Measurements from ENCODE around the gene CDH16. TPM values are rescaled to one million over a fixed set of nuclear protein-coding genes. Genes with fewer than 3 reads are reported as not detected.

Gene CDH16
- polyA plus RNA-seq, 1 donor, result 7.9 TPM

DNA sequence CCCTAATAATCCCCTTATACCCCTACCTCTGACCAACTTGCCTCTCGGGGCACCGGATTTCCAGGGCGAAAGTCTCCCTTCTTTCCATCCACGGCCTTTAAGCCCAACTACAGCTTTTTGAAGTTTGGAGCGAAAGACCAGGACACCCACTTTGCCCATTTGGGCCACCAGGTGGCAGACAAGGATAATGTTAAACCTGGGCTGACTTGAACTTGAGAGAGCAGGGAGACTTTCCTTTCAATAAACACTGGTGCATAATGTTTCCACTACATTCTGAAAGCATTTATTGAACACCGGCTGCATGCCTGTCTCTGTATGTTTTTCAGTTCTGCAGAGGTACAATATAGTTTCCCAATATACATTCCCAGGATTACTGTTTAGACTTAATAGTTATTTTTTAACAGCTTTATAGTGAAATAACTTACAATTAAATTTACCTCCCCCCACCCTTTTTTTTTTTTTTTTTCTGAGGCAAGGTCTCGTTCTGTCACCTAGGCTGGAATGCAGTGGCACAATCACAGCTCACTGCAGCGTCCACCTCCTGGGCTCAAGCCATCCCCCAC is 35.5 kb upstream of the CDH16 start:
- Histone ChIP-seq H3K27ac (ENCODE audit: low read length) (peak overlapping the region; percentile 88), H3K9me3 (ENCODE audit: control insufficient read depth, low read depth, low read length) (no peaks in the 10 kb centered on the region), H3K36me3 (ENCODE audit: control insufficient read depth, insufficient read depth, low read length) (no peaks in the 10 kb centered on the region), H3K4me1 (ENCODE audit: control insufficient read depth, insufficient read depth, low read length) (peaks cover 45% of the 10 kb centered on the region), H3K27me3 (ENCODE audit: control insufficient read depth, insufficient read depth, low read length) (peaks cover 10% of the 10 kb centered on the region), H3K4me3 (ENCODE audit: low read length) (no peak overlapping the region)
- WGBS (ENCODE audit: insufficient coverage, low lambda C conversion rate), result no CpG with 5 or more reads among the region's 8 CpGs
- DNase-seq, result peak; percentile 76 to 82

DNA sequence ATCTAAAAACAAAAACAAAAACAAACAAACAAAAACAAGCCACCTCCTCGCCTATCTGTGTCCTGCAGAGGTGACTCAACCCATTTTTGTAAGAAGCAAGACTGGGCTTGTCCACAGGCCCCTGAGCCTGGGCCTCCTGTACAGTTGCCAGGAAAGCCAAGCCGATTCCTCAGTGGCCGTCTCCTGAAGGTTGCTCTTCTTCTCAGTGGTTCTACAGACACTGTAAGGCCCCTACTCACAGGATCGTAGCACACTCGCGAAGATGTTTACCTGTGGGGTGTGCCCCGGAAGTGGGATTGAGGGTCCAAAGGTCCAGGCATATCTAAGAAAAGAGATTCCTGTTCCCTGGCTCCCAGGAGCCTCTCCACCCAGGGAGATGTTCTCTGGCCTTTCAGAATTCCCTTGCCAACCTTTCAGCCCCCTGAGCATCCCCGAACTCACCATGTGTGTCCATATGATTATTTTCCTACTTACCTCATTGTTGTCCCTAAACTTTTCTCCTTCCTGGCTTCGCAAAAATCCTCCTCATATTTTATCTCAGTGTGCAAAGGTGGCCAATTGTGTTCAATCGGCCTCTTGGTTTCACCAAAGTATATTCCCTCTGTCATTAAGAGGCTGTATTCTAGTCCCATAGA is 34.9 kb upstream of the CDH16 start:
- WGBS (ENCODE audit: insufficient coverage, low lambda C conversion rate), result 20% methylated on average over 4 of the region's 10 CpGs
- H3K4me1 ChIP-seq (ENCODE audit: control insufficient read depth, insufficient read depth, low read length), result peaks cover 51% of the 10 kb centered on the region

DNA sequence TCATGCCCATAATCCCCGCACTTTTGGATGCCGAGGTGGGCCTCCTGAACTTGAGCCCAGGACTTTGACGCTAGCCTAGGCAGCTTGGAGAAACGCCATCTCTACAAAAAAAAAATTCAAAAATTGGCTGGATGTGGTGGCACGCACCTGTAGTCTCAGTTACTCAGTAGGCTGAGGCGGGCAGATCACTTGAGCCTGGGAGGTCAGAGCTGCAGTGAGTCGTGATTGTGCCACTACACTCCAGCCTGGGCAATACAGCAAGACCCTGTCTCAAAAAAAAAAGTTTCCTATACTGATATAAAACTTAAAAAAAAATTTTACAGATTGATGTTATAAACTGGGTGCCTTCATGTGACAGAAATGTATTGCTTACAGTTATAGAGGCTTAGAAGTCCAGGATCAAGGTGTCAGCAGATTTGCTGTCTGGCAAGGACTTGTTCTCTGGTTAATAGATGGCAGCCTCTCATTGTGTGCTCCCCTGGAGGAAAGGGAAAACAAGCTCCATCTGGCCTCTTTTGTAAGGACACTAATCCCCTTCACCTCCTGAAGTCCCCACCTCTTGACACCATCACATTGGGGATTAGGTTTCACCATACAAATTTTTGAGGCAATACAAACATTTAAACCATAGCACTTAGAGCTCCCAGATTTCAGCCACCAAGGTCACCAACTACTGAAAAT is 33.9 kb upstream of the CDH16 start:
- 100% methylated on average over 2 of the region's 7 CpGs for WGBS (ENCODE audit: insufficient coverage, low lambda C conversion rate)
- peaks cover 52% of the 10 kb centered on the region for H3K4me1 ChIP-seq (ENCODE audit: control insufficient read depth, insufficient read depth, low read length)
- DNase-seq, result peak; percentile 40 to 62

More for the DNA sequence above, 34.9 kb upstream of the CDH16 start:
- DNase-seq, result peak; percentile 84 to 91
- H3K4me3 ChIP-seq (ENCODE audit: low read length), result no peak overlapping the region
- no peaks in the 10 kb centered on the region for H3K36me3 ChIP-seq (ENCODE audit: control insufficient read depth, insufficient read depth, low read length)
- H3K9me3 ChIP-seq (ENCODE audit: control insufficient read depth, low read depth, low read length), result no peaks in the 10 kb centered on the region
- peak overlapping the region; percentile 88 for H3K27ac ChIP-seq (ENCODE audit: low read length)
- peaks cover 16% of the 10 kb centered on the region for H3K27me3 ChIP-seq (ENCODE audit: control insufficient read depth, insufficient read depth, low read length)

DNA sequence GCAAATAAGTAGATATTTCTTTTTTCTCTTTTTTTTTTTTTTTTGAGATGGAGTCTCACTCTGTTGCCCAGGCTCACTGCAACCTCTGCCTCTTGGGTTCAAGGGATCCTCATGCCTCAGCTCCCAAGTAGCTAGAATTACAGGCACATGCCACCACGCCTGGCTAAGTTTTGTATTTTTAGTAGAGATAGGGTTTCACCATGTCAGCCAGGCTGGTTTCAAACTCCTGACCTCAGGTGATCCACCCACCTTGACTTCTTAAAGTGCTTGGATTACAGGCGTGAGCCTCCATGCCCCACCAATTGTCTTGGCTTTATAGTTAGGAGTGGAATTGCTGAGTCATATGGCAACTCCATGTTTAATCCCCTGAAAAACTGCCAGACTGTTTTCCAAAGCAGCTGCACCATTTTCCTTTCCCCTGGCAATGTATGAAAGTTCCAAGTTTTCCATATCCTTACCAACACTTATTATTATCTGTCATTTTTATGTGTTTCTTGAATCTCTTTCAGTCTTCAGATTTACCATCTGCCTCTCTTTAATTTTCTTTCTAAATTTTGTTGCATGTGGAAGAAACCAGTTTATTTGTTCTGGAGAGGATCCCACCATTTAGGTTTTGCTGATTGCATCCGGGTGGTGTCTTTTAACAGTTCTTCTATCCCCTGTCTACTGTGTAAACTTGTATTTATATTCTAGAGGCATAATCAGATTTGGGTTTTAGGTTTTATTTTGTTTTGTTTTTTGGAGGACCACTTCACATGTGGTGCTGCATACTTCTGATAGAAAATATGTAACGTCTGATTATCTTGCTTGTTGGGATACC is 32.5 kb upstream of the CDH16 start:
- Histone ChIP-seq H3K4me1 (ENCODE audit: control insufficient read depth, insufficient read depth, low read length) (peaks cover 50% of the 10 kb centered on the region), H3K9me3 (ENCODE audit: control insufficient read depth, low read depth, low read length) (no peaks in the 10 kb centered on the region), H3K27ac (ENCODE audit: low read length) (no peak overlapping the region), H3K4me3 (ENCODE audit: low read length) (no peak overlapping the region), H3K27me3 (ENCODE audit: control insufficient read depth, insufficient read depth, low read length) (peaks cover 22% of the 10 kb centered on the region), H3K36me3 (ENCODE audit: control insufficient read depth, insufficient read depth, low read length) (no peaks in the 10 kb centered on the region)
- WGBS (ENCODE audit: insufficient coverage, low lambda C conversion rate), result no CpG with 5 or more reads among the region's 4 CpGs
- no peak for DNase-seq

More for the DNA sequence above, 33.9 kb upstream of the CDH16 start:
- no peaks in the 10 kb centered on the region for H3K9me3 ChIP-seq (ENCODE audit: control insufficient read depth, low read depth, low read length)
- no peaks in the 10 kb centered on the region for H3K36me3 ChIP-seq (ENCODE audit: control insufficient read depth, insufficient read depth, low read length)
- no peak overlapping the region for H3K4me3 ChIP-seq (ENCODE audit: low read length)
- peaks cover 22% of the 10 kb centered on the region for H3K27me3 ChIP-seq (ENCODE audit: control insufficient read depth, insufficient read depth, low read length)
- peak overlapping the region; percentile 88 for H3K27ac ChIP-seq (ENCODE audit: low read length)

DNA sequence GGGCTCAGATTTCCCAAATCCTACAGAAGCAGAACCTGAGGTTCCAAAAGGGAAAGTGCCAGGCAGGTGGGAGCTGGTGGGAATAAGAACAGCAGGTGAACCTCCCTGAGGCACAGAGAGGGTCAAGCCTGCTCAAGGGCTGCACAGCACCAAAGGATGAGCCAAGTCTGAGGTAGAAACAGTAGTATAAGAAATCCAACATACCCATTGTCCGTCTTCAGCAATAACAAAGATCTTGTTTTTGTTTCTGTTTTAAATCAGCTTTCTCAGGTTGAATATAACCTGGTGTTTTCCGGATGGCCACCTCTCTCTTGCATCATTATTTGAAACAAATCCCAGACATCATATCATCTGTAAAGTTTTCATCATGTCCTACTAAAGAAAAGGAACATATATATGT is 31.8 kb upstream of the CDH16 start:
- no CpG with 5 or more reads among the region's 2 CpGs for WGBS (ENCODE audit: insufficient coverage, low lambda C conversion rate)
- no peak overlapping the region for H3K27ac ChIP-seq (ENCODE audit: low read length)
- peaks cover 22% of the 10 kb centered on the region for H3K27me3 ChIP-seq (ENCODE audit: control insufficient read depth, insufficient read depth, low read length)

DNA sequence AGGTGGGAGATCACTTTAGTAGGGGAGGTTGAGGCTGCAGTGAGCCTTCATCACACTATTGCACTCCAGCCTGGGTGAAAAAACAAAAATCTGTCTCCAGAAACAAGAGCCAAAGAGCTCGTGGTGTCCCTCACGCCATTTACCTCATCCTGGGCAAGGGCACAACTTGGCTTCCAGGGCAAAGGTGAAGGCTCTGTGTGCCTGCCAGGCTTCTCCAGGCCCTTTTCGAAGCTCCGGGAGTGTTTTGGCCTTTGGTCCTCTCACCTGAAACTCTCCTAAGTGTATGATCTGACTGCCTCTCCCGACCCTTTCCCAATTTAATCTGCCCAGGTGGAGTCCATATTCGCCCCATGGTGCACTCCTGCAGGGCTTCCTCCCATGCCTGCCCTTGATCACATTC is 30.8 kb upstream of the CDH16 start:
- Histone ChIP-seq H3K27ac (ENCODE audit: low read length) (no peak overlapping the region), H3K9me3 (ENCODE audit: control insufficient read depth, low read depth, low read length) (no peaks in the 10 kb centered on the region), H3K27me3 (ENCODE audit: control insufficient read depth, insufficient read depth, low read length) (peaks cover 22% of the 10 kb centered on the region), H3K4me3 (ENCODE audit: low read length) (no peak overlapping the region), H3K4me1 (ENCODE audit: control insufficient read depth, insufficient read depth, low read length) (peaks cover 39% of the 10 kb centered on the region), H3K36me3 (ENCODE audit: control insufficient read depth, insufficient read depth, low read length) (no peaks in the 10 kb centered on the region)
- no CpG with 5 or more reads among the region's 6 CpGs for WGBS (ENCODE audit: insufficient coverage, low lambda C conversion rate)
- no peak for DNase-seq

More for the DNA sequence above, 31.8 kb upstream of the CDH16 start:
- H3K36me3 ChIP-seq (ENCODE audit: control insufficient read depth, insufficient read depth, low read length), result no peaks in the 10 kb centered on the region
- no peaks in the 10 kb centered on the region for H3K9me3 ChIP-seq (ENCODE audit: control insufficient read depth, low read depth, low read length)
- H3K4me1 ChIP-seq (ENCODE audit: control insufficient read depth, insufficient read depth, low read length), result peaks cover 48% of the 10 kb centered on the region
- DNase-seq, result no peak
- H3K4me3 ChIP-seq (ENCODE audit: low read length), result no peak overlapping the region

DNA sequence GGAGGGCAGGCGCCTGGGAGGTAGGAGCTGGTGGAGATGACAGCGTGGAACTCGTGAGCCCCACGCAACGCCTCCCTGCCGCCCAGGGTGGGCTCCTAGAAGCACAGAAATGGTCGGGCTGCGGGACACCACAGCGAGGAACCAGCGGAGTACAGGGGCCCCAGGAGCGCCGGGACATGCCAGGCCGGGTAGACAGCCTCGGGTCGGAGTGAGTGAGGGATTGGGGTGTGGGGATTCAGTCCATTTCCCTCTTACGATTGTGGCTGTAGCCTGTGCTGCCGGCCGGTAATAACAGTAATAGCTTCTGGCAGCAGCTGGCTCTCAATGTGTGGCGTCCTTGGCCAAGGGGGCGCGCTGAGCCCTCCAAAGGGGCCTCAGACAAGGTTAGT is 30.1 kb upstream of the CDH16 start:
- Histone ChIP-seq H3K4me3 (ENCODE audit: low read length) (peak overlapping the region; percentile 47), H3K4me1 (ENCODE audit: control insufficient read depth, insufficient read depth, low read length) (peaks cover 35% of the 10 kb centered on the region), H3K27ac (ENCODE audit: low read length) (no peak overlapping the region), H3K27me3 (ENCODE audit: control insufficient read depth, insufficient read depth, low read length) (peaks cover 22% of the 10 kb centered on the region), H3K9me3 (ENCODE audit: control insufficient read depth, low read depth, low read length) (no peaks in the 10 kb centered on the region), H3K36me3 (ENCODE audit: control insufficient read depth, insufficient read depth, low read length) (peaks cover 3% of the 10 kb centered on the region)
- DNase-seq, result no peak
- WGBS (ENCODE audit: insufficient coverage, low lambda C conversion rate), result no CpG with 5 or more reads among the region's 21 CpGs

DNA sequence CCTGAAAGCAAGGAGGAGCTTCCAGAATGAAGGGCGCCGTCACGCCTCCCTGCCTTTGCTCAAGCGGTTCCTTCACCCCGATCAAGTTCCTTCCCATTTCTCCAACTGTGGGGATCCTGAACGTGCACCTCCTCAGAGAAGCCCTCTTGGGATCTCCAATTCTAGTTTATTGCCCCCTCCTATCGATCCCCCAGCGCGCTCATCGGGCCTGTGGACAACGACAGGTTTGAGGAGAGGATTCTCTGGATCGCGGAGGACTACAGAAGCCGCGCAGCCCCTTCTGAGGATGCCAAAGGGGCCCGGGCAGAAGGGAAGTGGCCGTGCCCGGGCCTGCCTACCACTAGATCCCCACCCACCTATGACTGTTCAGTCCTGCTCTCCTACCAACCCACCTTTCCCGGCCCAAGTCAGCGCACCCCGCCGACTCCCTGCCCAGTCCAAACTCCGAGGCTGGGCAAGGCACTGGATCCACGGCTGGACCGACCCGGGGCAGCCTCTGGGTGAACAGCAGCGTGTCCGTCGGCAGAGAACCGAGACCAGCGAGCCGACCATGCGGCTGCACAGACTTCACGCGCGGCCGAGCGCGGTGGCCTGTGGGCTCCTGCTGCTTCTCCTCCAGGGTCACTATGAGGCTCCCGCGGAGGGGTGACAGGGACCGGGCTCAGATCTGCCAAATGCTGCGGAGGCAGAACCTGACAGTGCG is 29.6 kb upstream of the CDH16 start:
- Histone ChIP-seq H3K4me1 (ENCODE audit: control insufficient read depth, insufficient read depth, low read length) (peaks cover 31% of the 10 kb centered on the region), H3K4me3 (ENCODE audit: low read length) (peak overlapping the region; percentile 47), H3K27ac (ENCODE audit: low read length) (no peak overlapping the region), H3K36me3 (ENCODE audit: control insufficient read depth, insufficient read depth, low read length) (peaks cover 8% of the 10 kb centered on the region), H3K27me3 (ENCODE audit: control insufficient read depth, insufficient read depth, low read length) (peaks cover 22% of the 10 kb centered on the region), H3K9me3 (ENCODE audit: control insufficient read depth, low read depth, low read length) (no peaks in the 10 kb centered on the region)
- peak in 1 of 2 donors; percentile 60 for DNase-seq
- no CpG with 5 or more reads among the region's 44 CpGs for WGBS (ENCODE audit: insufficient coverage, low lambda C conversion rate)

DNA sequence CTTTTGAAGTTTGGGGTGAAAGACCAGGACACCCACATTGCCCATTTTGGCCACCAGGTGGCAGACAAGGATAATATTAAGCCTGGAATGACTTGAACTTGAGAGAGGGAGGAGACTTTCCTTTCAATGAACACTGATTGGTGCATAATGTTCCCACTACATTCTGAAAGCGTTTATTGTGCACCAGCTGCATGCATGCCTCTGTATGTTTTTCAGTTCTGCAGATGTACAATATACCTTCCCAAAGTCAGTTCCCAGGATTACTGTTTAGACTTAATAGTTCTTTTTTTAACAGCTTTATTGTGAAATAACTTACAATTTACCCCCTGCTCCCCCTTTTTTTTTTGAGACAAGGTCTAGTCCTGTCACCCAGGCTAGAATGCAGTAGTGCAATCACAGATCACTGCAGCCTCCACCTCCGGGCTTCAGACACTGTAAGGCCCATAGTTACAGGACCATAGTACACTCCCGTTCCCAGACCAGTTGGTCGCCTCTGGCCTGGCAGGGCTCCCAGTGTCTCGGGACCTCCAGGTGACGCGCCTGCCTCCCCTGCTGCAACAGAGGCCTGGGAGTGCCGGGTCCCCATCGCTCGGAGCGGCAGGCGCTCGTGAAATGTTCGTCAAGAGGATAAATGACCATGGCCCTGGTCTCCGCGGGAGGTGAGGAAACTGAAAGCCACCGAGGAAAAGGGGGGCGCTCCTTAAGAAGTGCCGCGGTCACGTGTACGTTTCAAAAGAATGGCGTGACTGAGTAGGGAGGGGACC is 28.8 kb upstream of the CDH16 start:
- Histone ChIP-seq H3K9me3 (ENCODE audit: control insufficient read depth, low read depth, low read length) (no peaks in the 10 kb centered on the region), H3K27me3 (ENCODE audit: control insufficient read depth, insufficient read depth, low read length) (peaks cover 22% of the 10 kb centered on the region), H3K4me3 (ENCODE audit: low read length) (peak overlapping the region; percentile 47), H3K4me1 (ENCODE audit: control insufficient read depth, insufficient read depth, low read length) (peaks cover 23% of the 10 kb centered on the region), H3K36me3 (ENCODE audit: control insufficient read depth, insufficient read depth, low read length) (peaks cover 16% of the 10 kb centered on the region), H3K27ac (ENCODE audit: low read length) (no peak overlapping the region)
- peak; percentile 75 to 83 for DNase-seq
- WGBS (ENCODE audit: insufficient coverage, low lambda C conversion rate), result no CpG with 5 or more reads among the region's 23 CpGs

Data from large intestine (tissue), 3 donors.